Measurements from ENCODE around the gene BOLL. TPM values are rescaled to one million over a fixed set of nuclear protein-coding genes. Genes with fewer than 3 reads are reported as not detected.
A peak's percentile ranks its signal among the peaks of the same experiment; 100 is the strongest.

BOLL gene
- total and polyA plus RNA-seq, 11 donors, result 0.08 to 0.21 (median 0.12) TPM; not detected in 8

DNA sequence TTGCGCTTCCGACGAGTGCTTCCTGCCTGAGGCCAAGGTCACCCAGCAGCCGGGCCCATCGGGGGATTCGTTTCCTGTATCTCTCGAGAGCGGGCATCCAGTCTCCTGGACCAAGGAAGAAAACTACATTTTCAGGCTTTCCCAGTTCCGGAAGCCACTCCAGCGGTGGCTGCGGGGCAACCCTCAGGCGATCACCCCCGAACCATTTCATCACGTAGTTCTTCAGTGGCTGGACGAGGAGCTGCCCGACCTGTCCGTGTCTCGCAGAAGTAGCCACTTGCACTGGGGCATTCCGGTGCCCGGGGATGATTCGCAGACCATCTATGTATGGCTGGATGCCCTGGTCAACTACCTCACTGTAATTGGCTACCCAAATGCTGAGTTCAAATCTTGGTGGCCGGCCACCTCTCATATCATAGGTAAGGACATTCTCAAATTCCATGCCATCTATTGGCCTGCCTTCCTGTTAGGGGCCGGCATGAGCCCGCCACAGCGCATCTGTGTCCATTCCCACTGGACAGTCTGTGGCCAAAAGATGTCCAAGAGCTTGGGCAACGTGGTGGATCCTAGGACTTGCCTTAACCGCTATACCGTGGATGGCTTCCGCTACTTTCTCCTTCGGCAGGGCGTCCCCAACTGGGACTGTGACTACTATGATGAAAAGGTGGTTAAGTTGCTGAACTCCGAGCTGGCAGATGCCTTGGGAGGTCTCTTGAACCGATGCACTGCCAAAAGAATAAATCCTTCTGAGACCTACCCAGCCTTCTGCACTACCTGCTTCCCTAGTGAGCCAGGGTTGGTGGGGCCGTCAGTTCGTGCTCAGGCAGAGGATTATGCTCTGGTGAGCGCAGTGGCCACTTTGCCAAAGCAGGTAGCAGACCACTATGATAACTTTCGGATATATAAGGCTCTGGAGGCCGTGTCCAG is 78.9 kb downstream of the BOLL start:
- Histone ChIP-seq H3K27ac (peak overlapping the region in 11 of 12 donors; percentile 54 to 88 (median 77)), H3K4me1 (peaks cover 0 to 45% (median 26%) of the 10 kb centered on the region in 12 donors), H3K27me3 (no peaks in the 10 kb centered on the region), H3K4me3 (peak overlapping the region; percentile 70 to 93 (median 88)), H3K9me3 (no peaks in the 10 kb centered on the region), H3K36me3 (peaks cover 0 to 5% (median 0%) of the 10 kb centered on the region in 9 donors)
- intact Hi-C loops (cut with DNase I), result loop anchor here (1.0 to 10.0 kb wide), 14 partner anchors 69 to 591 kb away; partner anchors contain the start of genes MOB4 (in 4 of the 10), HSPE1 (in 2 of the 10), SF3B1 (in 2 of the 10) and COQ10B (in 1 of the 10)
- peak; percentile 3 to 8 (median 5) for ATAC-seq
- DNase-seq, result peak in 4 of 5 donors; percentile 25 to 57 (median 33)
- 15 to 22% (median 16%) methylated on average over 18 to 38 of the region's 38 CpGs for WGBS, 4 donors
- TF ChIP-seq, protein P1, sequence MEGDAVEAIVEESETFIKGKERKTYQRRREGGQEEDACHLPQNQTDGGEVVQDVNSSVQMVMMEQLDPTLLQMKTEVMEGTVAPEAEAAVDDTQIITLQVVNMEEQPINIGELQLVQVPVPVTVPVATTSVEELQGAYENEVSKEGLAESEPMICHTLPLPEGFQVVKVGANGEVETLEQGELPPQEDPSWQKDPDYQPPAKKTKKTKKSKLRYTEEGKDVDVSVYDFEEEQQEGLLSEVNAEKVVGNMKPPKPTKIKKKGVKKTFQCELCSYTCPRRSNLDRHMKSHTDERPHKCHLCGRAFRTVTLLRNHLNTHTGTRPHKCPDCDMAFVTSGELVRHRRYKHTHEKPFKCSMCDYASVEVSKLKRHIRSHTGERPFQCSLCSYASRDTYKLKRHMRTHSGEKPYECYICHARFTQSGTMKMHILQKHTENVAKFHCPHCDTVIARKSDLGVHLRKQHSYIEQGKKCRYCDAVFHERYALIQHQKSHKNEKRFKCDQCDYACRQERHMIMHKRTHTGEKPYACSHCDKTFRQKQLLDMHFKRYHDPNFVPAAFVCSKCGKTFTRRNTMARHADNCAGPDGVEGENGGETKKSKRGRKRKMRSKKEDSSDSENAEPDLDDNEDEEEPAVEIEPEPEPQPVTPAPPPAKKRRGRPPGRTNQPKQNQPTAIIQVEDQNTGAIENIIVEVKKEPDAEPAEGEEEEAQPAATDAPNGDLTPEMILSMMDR (IDR thresholded peaks at IDR 0.05), result no peak
- no peak for TF ChIP-seq POLR2A (IDR thresholded peaks at IDR 0.05)

- Histone ChIP-seq H3K4me3 (peak within 1 kb of the TSS; percentile 70 to 93 (median 88)), H3K27me3 (no peaks in the 10 kb centered on the region), H3K9me3 (no peaks in the 10 kb centered on the region), H3K36me3 (peaks cover 0 to 5% (median 0%) of the 10 kb centered on the region in 9 donors), H3K27ac (peak within 1 kb of the TSS in 11 of 12 donors; percentile 77 to 92 (median 86)), H3K4me1 (peaks cover 0 to 43% (median 26%) of the 10 kb centered on the region in 12 donors)
- DNase-seq (peak; percentile 94 to 97 (median 95)), ATAC-seq (peak; percentile 91 to 97 (median 97))
- TF ChIP-seq, protein P1 (IDR thresholded peaks at IDR 0.05), result peak in 3 of 12 donors; percentile 4 to 25 (median 11)
- peak in 1 of 2 donors; percentile 66 for TF ChIP-seq POLR2A (IDR thresholded peaks at IDR 0.05)
- WGBS, 4 donors, result 0 to 1% (median 0%) methylated on average over 16 to 86 of the region's 86 CpGs
- intact Hi-C loops (cut with DNase I), result loop anchor here (1.0 to 10.0 kb wide), 13 partner anchors 69 to 592 kb away; partner anchors contain the start of genes MOB4 (in 4 of the 10), HSPE1 (in 2 of the 10), SF3B1 (in 2 of the 10) and COQ10B (in 1 of the 10)
Measured at GRCh38 chr2:197705121-197705911, 79.8 kb downstream of the BOLL start, which contains the start of gene MARS2. Gene MARS2, plus strand, starts transcription at chr2:197705369. Its CDS starts 37 bp downstream, at chr2:197705406.

GRCh38 chr2:197704434-197705120 is 80.5 kb downstream of the BOLL start:
- Histone ChIP-seq H3K4me1 (peaks cover 0 to 41% (median 26%) of the 10 kb centered on the region in 12 donors), H3K4me3 (peak overlapping the region; percentile 5 to 93 (median 88)), H3K27me3 (no peaks in the 10 kb centered on the region), H3K36me3 (no peaks in the 10 kb centered on the region), H3K9me3 (no peaks in the 10 kb centered on the region), H3K27ac (peak overlapping the region in 11 of 12 donors; percentile 74 to 92 (median 86))
- ATAC-seq (peak; percentile 29 to 54 (median 37)), DNase-seq (no peak)
- 0 to 1% (median 0%) methylated on average over 5 of the region's 5 CpGs for WGBS, 4 donors
- TF ChIP-seq POLR2A (IDR thresholded peaks at IDR 0.05), result no peak
- TF ChIP-seq, protein P1 (IDR thresholded peaks at IDR 0.05), result no peak
- intact Hi-C loops (cut with DNase I), result loop anchor here (1.0 to 10.0 kb wide), 13 partner anchors 70 to 593 kb away; partner anchors contain the start of genes MOB4 (in 4 of the 10), HSPE1 (in 2 of the 10), SF3B1 (in 2 of the 10) and COQ10B (in 1 of the 10)

Data from heart left ventricle (tissue), 16 donors.